DOHH2 (cell line): ENCODE results near the gene C1QTNF8.

Experiments used
- CTCF ChIP-seq: fragments of 200-600 bp; sonication (generic); IDR thresholded peaks from one replicate; pipeline ENCODE4 v1.5.1; 2014; ENCODE audit warnings: antibody characterized with exemption, mild to moderate bottlenecking, low read depth, low read length; ENCODE audit not compliant: poor library complexity, severe bottlenecking
- EZH2phosphoT487 ChIP-seq: fragments of 200-600 bp; sonication (generic); IDR thresholded peaks from 2 replicates; pipeline ENCODE4 v1.6.1; 2017; ENCODE audit warnings: borderline replicate concordance, mild to moderate bottlenecking, antibody characterized with exemption, low read length, moderate library complexity, mixed read lengths

DNA sequence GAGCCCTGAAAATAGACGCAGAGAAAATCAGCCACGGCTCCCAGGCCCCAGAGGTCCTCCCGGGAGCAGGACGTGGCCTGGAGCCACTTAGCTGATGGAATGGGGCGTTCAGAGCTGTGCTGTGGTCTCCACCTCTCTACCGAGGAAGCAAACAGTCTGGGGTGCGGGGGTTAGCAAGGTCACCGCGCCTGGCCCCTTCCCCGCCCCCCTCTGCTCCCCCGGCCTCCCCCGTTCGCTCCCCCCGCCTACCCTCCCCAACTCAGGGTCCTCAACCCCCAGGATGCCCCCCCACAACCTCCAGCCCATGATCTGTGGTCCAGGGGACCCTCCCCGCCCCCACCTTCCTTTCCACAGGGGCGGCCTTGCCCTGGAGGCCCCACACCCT is 20.6 kb upstream of the C1QTNF8 start:
- TF ChIP-seq CTCF: no peak
- no peak for TF ChIP-seq EZH2phosphoT487
